Brain pericyte (primary cell): Measurements from ENCODE around the gene CSNK1D.

Source experiments
- DNase-seq: peaks from one replicate; pipeline ENCODE4 v3.0.0-alpha.2; 2012; ENCODE audit warnings: low read depth, low spot score

Gene CSNK1D

DNA sequence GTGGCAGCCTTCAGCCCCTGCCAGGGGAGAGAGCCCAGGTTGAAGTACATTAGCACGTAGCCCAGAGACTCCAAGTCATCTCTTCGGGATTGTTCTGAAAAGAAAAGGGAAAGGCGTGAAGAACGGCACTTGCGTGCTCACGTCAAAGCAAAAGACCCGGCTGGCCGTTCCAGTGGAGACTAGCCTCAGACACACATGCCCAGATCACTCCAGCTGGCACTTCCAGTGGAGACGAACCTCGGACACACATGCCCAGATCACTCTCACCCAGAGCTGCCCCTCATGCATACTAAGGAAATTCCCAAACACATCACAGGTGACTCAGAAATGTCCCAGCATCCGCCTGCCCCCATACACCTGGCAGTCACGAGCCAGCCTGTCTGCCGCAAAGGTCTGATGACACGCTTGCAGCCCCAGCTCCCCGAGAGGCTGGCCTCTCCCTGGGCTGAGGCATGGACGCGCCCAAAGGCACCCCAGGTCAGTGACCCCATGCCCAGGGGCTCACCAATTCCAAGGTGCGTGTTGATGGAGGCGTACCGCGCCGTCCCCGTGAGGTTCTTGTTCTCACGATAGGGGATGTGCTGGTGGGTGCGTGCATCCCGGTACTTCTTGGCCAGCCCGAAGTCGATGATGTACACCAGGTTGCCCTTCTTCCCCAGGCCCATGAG, 20.9 kb downstream of the CSNK1D start:
- DNase-seq: no peak

DNA sequence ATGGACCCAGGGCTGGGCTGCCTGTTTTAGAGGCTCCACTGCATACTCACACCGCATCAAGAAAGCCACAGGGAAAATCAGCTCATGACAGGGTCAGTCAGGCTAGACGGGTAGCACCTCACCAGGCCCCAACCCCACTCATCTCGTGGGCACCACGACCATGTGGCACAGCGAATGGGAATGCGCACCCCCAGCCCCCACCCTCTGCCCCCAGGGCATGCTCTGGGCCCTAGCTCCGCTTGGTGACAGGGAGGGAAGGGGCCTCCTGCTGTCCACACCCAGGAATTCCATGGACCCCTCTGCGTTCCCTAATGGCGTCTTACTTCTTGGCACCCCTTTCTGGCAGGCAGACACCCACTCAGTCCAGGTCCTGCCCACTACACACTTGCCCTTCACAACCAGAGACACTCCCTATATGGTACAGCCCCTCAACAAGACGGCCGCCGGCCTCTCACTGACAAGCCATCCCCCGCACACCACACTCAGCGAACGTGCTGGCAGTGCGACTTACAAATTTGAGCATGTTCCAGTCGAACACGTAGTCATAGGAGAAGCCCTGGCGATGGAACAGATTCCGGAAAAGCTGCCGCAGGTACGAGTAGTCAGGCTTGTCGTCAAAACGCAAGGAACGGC, 22.5 kb downstream of the CSNK1D start:
- no peak for DNase-seq

DNA sequence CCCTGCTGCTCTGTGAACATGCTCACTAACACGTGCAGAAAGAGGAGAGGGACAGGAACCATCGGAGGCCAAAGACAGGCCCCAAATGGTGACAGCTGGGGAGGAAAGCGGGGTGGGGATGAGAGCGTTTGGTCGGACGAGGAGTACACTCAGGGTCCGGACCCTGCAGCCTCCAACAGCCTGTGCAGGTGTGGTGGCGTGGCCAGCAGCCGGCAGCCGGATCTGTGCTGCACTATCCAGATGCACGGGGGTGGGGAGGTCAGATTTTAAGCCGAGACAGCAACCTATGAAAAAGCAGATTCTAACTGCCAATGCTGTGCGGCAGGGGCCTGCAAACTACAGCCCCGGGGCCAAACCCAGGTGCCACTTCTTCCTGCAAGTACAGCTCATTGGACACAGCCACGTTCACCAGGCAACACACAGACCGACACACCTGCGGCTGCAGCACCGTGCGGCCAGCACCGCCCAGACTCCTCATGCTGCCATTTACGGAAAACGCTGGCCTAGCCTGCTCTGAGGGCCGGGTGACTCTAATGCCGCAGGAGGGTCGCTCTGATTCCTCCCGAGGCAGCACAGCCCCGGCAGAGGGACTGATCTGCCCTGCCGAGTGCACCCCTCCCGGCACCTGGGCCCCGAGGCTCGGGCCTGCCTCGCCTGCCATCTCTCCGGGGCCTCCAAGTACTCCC, 23.5 kb downstream of the CSNK1D start:
- DNase-seq: no peak

DNA sequence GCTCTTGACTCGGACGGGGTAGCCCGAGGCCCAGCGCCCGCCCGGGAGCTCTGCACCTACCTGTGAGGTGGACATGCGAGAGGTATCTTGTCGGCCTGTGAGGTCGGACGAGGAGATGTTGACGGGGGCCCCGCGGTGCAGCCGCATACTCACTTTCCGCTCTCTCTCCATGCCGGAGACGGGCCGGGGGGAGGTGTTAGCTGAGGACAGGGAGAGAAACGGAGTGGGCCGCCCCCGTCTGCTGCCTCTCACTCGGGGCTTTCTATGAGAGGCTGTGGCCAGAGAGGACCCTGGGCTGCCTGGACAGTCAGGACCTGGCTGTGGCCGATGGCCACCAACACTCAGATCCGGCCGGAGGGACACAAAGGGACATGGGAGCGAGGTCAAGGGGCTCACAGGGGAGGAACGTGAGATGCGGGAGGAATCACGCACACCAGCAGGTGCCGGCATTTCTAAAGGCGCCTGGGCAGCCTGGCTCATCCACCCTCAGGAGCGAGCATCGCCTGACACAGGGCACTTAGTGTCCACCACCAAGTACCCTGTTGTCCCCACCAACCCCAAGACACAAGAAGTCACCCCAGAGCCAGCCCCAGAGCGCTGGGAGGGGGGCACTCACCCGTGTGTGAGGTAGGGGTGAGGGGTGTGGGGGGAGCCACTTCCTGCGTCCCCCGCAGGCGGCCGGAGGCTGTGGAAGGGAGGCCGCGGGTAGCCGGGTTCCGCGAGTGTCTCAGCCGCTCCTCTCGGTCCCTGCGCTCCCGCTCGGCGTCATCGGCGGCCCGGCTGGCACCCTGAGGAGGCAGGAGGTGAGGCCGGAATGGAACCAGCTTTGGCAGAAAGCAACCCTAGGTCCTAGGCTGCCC, 24.5 kb downstream of the CSNK1D start:
- no peak for DNase-seq

DNA sequence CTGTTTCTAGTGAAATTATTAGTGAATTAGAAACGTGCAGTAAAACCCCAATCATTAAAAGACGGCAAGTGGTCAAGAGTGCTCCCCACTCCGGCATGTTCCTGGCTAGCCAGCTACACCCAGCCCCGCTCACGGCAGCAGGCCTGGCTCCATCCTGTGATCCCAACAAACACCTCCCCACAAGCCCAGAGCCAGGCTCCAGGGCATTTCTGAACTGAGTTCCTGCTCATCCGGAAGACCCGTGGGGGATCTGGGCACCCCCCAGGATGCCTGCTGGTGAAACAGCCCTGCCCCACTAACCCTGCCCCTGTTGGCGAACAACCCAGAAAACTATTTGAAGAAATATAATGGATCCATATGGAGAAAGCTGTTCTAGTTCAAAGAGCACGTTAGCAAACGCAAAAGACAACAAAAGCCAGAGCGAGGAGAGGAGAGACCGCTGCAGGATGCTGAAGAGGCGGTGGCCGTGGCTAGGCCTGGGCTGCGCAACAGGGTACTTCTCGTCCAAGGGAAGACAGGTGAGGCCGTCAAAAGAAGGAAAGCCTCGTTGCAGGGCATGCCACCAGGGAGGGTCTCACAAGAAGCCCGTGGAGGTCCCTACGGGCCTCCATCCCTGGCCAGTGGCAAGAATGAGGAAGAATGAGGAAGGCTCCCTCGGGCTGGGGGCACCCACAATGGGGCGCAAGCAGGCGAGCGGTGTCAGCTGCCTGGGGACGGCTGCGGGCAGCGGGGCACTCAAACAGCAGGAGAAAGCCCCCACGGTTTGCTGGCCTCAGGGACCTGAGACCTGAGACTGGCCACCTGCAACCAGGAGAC, 25.4 kb downstream of the CSNK1D start:
- DNase-seq: no peak

DNA sequence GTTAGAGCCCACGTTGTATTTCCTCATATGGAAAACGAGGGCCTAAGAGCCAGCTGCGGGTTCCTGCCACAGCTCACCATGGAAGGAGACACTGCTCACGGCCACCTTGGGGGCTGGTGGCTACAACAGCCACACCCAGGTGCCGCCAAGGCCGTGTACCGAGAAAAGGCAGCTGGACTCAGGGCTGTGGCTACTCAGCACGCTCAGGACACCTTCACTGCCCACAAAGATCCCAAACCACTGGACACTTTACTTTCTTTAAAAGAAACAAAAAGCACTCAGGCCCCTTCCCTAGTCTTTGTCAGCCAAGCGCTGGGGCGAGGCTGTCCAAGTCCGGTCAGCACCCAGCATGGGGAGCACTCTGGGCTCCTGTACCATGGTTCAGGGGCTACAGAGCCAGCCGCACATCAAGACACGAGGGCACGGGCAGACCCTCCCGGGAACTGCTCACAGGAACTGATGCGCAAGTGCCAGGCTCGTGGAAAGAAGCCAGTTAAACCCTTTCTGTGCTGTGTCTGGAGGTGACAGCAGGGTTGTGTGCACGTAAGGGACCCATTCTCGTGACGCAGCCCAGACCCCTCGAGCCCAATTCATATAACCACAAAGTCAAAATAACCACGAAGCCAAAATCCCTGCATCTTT, 26.2 kb downstream of the CSNK1D start:
- no peak for DNase-seq

DNA sequence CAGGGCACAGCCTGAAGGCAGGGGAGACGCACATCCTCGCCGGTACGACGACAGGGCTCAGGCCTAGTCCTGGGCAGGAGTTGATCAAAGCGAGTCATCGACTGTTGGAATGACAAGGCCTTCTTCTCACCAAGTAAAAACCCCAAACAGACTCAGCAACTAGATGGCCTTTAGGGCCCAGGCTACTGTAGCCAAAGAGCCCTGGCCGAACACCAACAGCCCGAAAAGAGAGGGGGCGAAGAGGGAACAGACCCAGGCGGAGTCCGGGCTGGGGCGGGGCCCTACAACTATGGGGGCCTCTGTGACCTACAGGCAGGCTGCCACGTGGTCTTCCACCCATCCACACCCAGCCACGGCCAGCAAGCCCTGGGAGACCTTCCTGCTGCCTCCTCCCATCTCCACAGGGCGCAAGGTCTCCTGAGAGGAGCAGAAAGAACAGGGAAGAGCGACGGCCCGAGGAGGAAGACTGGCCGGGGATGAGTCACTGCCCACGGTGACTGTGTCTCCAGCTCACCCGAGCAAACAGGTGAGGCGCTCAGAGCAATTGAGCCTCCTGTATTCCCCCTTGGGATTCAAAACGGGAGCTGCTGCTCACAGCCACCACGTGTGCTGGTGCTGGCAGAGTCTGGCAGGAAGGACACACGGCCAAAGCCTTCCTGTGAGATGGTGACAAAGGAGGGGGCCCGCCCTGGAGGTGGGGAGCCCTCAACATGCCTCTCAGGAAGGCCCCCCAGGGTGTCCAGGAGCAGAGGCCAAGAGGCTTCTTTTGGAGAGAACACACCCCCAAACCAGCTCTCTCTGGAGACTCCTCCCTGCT, 26.9 kb downstream of the CSNK1D start:
- DNase-seq: no peak

DNA sequence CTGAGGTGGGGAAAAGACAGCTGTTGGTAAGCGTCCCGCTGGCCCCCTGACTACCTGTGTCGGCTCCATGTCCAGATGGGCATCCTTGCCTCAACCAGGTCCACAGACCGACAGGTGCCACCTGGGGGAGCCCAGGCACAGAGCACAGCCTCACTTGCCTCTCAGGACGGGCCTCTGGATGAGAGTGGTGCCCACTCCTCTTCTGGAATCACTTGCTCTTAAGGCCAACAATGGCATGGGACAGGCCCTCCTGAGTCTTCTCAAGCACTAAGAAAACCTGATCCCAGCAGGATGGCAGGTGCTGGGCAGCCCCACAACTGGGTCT, 27.5 kb downstream of the CSNK1D start:
- DNase-seq: no peak

DNA sequence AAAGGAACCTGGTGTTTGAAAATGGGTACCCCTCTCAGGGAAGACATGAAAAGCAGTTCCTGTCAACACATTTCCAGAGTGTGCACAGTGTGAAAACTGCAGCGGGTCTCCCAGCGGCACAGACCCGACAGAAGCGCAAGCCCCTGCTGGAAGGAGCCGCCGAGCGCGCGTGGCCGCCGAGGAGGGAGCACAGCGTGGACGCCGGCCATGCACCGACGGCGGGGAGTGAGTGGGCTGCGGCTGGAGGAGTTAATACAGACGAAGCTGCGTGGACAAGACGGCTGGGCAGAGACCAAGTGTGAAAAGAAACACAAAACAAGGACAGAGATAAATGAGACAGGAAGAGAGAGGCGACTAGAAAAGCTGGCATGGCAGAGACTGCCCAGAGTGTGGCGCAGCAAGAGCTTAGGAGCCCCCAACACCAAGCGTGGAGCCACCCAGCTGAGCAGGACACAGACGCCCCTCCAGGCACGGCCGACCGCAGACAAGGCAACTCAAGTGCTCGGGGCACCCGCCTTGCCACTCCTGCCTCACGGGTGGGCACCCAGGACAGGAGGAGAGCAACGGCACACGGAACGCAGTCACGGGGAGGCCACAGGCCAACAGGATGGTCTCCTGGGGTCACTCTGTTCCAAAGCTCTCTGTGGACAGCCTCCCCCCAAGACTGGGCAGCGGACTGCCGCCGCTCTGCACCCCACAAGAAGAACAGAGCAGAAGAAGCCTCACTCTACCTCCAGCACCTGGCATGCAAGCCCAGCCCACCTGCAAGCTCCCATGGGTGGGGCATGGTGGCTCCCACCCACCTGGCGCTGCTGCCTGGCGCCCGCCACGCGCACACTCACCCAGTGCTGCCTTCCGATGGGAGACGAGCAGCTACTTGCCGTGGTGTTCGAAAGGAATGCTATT, 28.1 kb downstream of the CSNK1D start:
- DNase-seq: no peak

DNA sequence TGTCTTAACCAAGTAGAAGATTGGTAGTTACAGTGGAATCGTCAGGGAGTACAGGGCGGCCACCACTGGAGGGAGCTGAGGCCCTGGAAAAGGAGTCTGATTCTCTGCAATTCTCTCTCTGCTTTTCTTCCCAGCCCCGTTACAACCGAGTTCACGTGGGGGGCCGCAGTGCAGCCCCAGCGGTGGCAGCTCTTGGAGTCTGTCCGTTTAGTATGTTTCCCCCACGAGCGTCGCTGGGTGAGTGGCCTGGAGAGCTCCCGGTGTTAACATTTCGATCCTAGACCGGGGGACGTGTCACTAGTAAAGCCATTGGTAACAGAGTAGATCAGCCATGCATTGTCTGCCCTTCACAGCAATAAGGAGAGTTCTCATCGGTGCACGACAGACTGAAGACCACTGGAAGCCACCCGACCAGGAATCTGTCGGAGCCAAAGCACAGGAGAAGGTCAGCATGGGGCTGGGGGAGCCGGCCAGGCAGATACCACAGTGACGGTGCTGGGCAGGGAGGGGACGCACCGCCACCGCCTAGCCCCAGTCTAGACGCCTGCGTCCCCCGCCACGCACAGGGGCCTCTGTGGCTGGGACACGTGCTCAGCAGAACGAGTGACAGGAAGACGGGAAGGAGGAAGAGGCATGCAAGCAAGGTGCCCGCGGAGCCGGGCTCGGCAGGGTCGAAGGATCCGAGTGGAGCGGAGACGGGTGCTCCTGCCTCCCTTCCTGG, 28.9 kb downstream of the CSNK1D start:
- DNase-seq: no peak

DNA sequence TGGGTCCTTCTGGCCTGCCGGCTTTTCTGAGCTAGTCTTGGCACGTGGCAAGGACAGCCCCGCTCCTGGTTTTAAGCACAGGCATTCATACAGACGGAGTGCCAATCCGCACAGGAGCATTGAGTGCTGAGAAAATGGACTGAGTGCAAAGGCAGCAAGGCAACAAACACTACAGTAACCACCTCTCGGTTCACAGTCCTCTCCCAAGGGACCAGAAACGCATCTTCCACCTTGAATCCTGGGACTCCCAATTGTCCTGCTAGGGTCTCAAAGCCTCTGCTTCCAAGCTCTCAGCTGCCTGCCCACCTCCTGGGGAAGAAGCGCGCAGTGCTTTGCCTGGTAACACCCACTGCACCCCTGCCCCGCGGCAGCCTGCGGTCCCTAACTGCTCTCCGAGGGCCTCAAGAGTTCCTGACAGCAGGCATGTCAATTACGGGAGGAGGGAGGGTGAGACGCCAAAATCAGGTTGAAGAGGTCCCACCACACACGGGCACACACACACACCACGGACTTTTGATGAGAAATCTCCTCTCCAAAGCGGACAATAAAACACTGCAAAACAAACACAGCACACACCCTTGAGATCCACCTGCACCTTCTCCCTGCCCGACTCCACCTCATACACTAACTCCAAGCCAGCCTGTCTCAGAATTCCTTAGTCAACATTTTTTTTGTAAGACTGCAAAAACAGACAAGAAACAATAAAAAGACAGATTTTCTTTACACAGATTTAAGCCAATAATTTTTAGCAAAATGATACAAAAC, 29.7 kb downstream of the CSNK1D start:
- DNase-seq: no peak

DNA sequence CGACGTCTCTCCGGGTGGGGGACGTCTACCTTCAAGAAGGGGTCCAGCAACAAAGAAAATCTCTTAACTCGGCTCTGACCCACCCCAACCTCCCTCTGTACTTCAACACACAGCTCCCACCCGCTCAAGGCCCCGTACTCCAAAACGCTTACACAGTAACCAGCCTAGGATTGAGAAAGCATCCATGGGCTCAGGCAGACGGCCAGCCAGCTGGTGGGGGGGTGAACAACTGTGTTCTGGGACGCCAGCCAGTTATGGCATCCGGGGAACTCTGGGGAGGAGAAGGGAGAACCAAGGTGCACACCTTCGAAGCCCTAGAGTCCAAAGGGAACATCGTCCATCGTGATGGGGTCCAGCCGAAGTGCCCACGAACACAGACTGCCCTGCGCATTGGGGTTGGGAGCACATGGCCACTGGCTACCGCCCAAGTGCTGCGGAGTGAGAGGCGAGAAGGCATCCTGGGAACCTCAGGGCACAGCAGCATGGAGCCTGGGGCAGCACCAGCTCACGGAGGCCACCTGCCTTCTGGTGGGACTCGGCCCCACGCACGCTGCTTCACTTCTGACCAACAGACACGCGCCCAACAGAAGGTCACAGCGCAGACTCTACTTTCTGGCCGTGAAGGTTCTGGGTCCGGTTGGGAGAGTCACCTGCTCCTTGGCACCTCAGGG, 30.4 kb downstream of the CSNK1D start:
- no peak for DNase-seq

DNA sequence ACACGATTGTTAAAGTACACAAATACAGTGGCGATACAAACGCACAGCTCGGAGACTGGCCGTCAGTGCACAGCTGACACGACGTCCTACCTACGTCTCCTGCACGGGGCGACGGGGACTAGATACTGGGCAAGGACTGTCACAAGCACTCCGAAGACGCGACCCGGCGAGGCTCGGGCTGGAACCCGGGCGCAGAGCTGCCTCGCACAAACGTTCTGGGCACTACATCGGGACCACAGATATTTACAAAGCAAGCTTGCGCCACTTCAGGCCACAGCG, 30.9 kb downstream of the CSNK1D start:
- DNase-seq: no peak

DNA sequence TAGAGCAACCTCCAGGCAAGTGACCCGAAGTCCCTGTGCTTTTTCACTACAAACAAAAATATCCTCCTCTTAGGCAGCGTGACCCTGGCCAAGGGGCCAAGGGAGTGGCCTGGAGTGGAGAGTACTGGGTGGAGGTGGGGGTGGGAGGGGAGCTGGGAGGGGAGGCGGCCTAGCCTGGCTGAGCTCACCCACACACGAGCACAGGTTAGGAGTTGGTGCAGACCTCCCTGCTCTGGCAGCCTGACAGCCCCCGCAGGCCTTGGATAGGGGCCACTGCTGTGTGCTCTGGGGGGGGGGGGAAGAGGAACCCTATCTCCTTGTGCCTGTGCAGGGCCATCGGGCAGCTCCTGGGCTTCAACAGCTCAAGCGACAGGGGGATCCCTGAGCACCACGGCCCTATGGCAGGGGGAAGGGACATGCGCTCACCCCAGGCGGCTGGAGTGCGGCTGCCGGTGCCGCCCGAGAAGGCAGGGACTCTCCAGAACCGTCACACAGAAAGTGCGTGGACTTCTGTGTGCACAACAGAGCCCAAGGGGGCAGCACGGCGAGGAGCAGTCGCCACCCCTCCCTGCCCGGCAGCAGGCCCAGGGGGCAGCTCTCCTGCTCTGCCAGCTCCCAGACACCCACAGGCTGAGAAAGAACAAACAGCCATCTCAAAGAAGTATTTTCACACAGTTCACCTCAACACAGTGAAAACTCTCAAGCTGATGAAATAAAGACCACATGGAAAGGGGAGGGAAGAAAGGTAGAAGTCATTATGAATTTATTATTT, 31.4 kb downstream of the CSNK1D start:
- DNase-seq: no peak

DNA sequence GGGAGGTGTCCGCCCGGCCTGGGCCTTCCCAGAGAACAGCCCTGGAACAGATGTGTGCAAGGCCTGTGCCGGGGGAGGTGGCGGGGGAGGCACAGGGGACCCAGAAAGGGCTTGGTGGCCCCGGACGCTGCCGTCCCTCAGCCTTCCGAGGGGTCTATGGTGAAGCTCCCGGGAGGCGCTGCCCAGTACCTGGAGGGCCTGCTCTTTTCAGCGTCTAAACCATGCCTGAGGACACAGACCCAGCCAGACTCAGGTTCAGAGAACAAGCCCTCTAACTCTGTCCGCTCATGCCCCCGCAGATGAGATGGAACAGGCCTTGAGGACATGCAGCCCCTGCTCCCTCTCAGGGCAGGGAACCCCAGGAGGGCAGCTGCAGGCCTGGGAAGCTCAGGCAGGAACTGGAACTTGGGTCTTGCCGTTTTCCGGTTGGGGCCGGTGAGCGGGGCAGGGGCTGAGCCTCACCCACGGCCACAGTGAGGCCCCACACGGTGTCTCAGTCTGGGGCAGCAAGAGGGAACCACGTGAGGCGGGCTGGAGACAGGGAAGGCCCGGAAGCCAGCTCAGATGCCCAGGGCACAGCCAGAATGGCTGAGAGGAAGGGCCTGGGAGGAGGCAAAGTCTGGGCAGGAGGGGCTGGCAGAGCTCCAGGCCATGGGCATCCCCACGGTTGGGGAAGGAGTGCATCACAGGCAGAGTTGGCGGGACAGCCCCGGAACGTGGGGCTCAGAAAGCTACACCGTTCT, 32.1 kb downstream of the CSNK1D start:
- DNase-seq: no peak
